CD8-positive, alpha-beta memory T cell (primary cell): ENCODE measurements around the gene KXD1. TPM values are rescaled to one million over a fixed set of nuclear protein-coding genes. Genes with fewer than 3 reads are reported as not detected.

Experiments used
- CTCF ChIA-PET: fragments of 350-600 bp; sonication (Branson Sonifier 250); formaldehyde crosslinking; loops from one replicate; lab custom pipeline; 2021; ENCODE audit warnings: antibody characterized with exemption; lab: Charles Lee
- POLR2A ChIA-PET: fragments of 350-600 bp; sonication (Branson Sonifier 250); formaldehyde crosslinking; loops from one replicate; lab custom pipeline; 2021; ENCODE audit warnings: antibody characterized with exemption; lab: Charles Lee
- DNase-seq, 5 donors: peaks; one replicate each; pipeline versions ENCODE4 v3.0.0 to v3.0.0-alpha.2; 2020 to 2022; ENCODE audit warnings: mixed read lengths in 1 of 5
- H3K27ac ChIP-seq: one replicate; pipeline ENCODE4 v1.7.0; 2013; ENCODE audit warnings: low read depth, mild to moderate bottlenecking, low read length, moderate library complexity
- H3K27me3 ChIP-seq: 2 replicates; pipeline ENCODE4 v1.7.0; 2013; ENCODE audit warnings: low read length, mild to moderate bottlenecking; ENCODE audit not compliant: insufficient read depth, poor library complexity, severe bottlenecking
- H3K36me3 ChIP-seq: 2 replicates; pipeline ENCODE4 v1.7.0; 2013; ENCODE audit warnings: mild to moderate bottlenecking, low read length, moderate library complexity; ENCODE audit not compliant: insufficient read depth
- H3K4me1 ChIP-seq: 2 replicates; pipeline ENCODE4 v1.7.0; 2013; ENCODE audit warnings: mild to moderate bottlenecking, low read length, moderate library complexity; ENCODE audit not compliant: insufficient read depth
- H3K4me3 ChIP-seq: 2 replicates; pipeline ENCODE4 v1.7.0; 2013; ENCODE audit warnings: mild to moderate bottlenecking, low read length
- H3K9me3 ChIP-seq: 2 replicates; pipeline ENCODE4 v1.7.0; 2013; ENCODE audit warnings: mild to moderate bottlenecking, low read length
- H3K27ac Mint-ChIP-seq, 8 donors: one replicate each; pipeline ENCODE4 v1.8.0; 2020 to 2021; ENCODE audit warnings: mixed read lengths in 8 of 8, mild to moderate bottlenecking in 6 of 8, inconsistent platforms in 3 of 8, moderate library complexity in 3 of 8
- H3K27me3 Mint-ChIP-seq, 2 donors: one replicate each; pipeline ENCODE4 v1.8.0; 2020 to 2021; ENCODE audit warnings: mixed read lengths in 2 of 2, mild to moderate bottlenecking in 1 of 2, moderate library complexity in 1 of 2
- H3K36me3 Mint-ChIP-seq, 3 donors: one replicate each; pipeline ENCODE4 v1.8.0; 2020 to 2021; ENCODE audit warnings: mixed read lengths in 3 of 3, inconsistent platforms in 1 of 3, mild to moderate bottlenecking in 1 of 3
- H3K4me1 Mint-ChIP-seq, 3 donors: one replicate each; pipeline ENCODE4 v1.8.0; 2020 to 2021; ENCODE audit warnings: mixed read lengths in 3 of 3, inconsistent platforms in 1 of 3, mild to moderate bottlenecking in 1 of 3
- H3K4me3 Mint-ChIP-seq, 7 donors: one replicate each; pipeline ENCODE4 v1.8.0; 2020 to 2021; ENCODE audit warnings: mixed read lengths in 7 of 7, mild to moderate bottlenecking in 6 of 7, moderate library complexity in 4 of 7, inconsistent platforms in 2 of 7
- H3K9me3 Mint-ChIP-seq, 5 donors: one replicate each; pipeline ENCODE4 v1.8.0; 2020 to 2022; ENCODE audit warnings: mixed read lengths in 5 of 5, mild to moderate bottlenecking in 3 of 5, moderate library complexity in 2 of 5, inconsistent platforms in 1 of 5
- polyA plus RNA-seq: library from polyadenylated mRNA; unstranded; fragments of 300-500 nt; fragmentation: Illumina TruSeq; gene quantifications from one replicate; pipeline ENCODE4 v1.2.3, GENCODE V29; 2021
- total RNA-seq, 2 experiments: library from RNA; stranded (reverse); gene quantifications; one replicate each; pipeline ENCODE4 v1.2.3, GENCODE V29; 2021

KXD1 gene
- total and polyA plus RNA-seq, 3 experiments from 2014 or later = 84.4 to 128 (median 127) TPM

DNA sequence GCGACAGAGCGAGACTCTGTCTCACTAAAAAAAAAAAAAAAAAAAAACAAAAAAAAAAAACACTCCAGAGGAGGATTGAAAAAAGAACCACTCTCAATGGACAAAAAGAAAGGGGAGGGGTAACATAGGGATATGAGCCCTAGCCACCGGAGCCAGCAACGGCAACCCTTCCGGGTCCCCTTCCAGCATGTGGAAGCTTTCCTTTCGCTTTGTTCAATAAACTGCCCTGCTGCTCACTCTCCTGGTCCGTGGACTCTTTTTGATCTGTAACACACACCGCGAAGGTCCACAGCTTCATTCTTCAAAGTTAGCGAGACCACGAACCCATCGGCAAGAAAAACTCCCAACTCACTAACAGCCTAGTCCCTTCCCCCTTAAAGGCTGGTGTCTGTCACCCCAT is 29.9 kb downstream of the KXD1 start:
- POLR2A ChIA-PET = interaction anchor here (2.9 kb wide), 1 partner anchor 16 kb away, joined by 39 read pairs; the partner anchor contains the start of gene UBA52
- CTCF ChIA-PET = interaction anchor here (0.9 to 3.7 kb wide), 17 partner anchors 9 to 260 kb away, joined by 3 to 41 read pairs (median 7); partner anchors contain the start of genes ELL, KXD1 and UBA52
- no peaks in the 10 kb centered on the region for H3K9me3 ChIP-seq
- Mint-ChIP-seq H3K36me3 (peaks cover 0 to 20% (median 0%) of the 10 kb centered on the region in 3 donors), H3K4me3 (peak overlapping the region in 5 of 7 donors; percentile 35 to 97 (median 88)), H3K27ac (peak overlapping the region in 7 of 8 donors; percentile 29 to 96 (median 91)), H3K4me1 (peaks cover 26 to 41% (median 33%) of the 10 kb centered on the region in 3 donors), H3K9me3 (no peaks in the 10 kb centered on the region), H3K27me3 (peaks cover 0 to 3% of the 10 kb centered on the region in 2 donors)
- peaks cover 6% of the 10 kb centered on the region for H3K36me3 ChIP-seq
- DNase-seq = no peak
- H3K27ac ChIP-seq = peak overlapping the region; percentile 87
- peak overlapping the region; percentile 83 for H3K4me3 ChIP-seq
- peaks cover 30% of the 10 kb centered on the region for H3K4me1 ChIP-seq
- no peaks in the 10 kb centered on the region for H3K27me3 ChIP-seq

DNA sequence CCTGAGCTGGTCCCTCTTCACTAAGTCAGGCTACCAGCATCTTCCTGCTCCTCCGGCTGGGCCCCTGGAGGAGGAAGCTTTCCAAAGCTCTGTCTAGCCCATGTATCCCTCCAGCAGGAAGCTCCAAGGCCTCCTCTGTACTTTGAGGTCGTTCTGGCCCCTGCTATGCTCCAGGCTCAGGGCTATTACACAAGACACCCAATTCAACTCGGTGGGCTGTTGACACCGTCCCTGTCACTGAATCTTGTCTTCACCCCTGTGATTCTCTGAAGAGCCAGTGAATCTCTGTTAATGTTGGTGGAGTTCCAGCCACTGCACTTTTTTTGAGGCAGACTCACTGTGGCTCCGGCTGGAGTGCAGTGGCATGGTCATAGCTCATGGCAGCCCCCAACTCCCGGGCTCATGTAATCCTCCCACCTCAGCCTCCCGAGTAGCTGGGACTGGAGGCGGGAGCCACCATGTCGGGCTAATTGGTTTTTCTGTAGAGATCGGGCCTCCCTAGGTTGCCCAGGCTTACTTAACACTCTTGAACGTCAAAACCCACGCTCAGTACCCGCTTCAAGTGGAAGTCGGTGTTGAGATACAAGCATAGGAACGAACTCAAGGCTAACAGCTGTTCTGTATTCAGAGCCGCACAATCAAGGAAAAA is 30.4 kb downstream of the KXD1 start:
- ChIA-PET CTCF (interaction anchor here (0.6 to 3.7 kb wide), 28 partner anchors 10 to 309 kb away, joined by 3 to 41 read pairs (median 5); partner anchors contain the start of genes ELL, FKBP8, KXD1 and UBA52), POLR2A (interaction anchor here (1.6 to 2.9 kb wide), 8 partner anchors 16 to 331 kb away, joined by 5 to 39 read pairs (median 10); partner anchors contain the start of genes COPE, DDX49, ELL and FKBP8)
- H3K27ac Mint-ChIP-seq = peak overlapping the region; percentile 87 to 96 (median 92)
- H3K4me1 Mint-ChIP-seq = peaks cover 26 to 41% (median 33%) of the 10 kb centered on the region in 3 donors
- no peak for DNase-seq
- Histone ChIP-seq H3K27me3 (no peaks in the 10 kb centered on the region), H3K4me3 (peak overlapping the region; percentile 83), H3K36me3 (peaks cover 6% of the 10 kb centered on the region), H3K4me1 (peaks cover 30% of the 10 kb centered on the region), H3K27ac (peak overlapping the region; percentile 87), H3K9me3 (no peaks in the 10 kb centered on the region)
- H3K4me3 Mint-ChIP-seq = peak overlapping the region; percentile 88 to 97 (median 91)
- no peaks in the 10 kb centered on the region for H3K9me3 Mint-ChIP-seq
- peaks cover 0 to 3% of the 10 kb centered on the region in 2 donors for H3K27me3 Mint-ChIP-seq
- peaks cover 0 to 21% (median 0%) of the 10 kb centered on the region in 3 donors for H3K36me3 Mint-ChIP-seq

GRCh38 chr19:18588611-18589379 is 31.1 kb downstream of the KXD1 start, which contains the start of gene REX1BD:
Gene REX1BD, plus strand, starts transcription at chr19:18588798. Its CDS starts 4 bp downstream, at chr19:18588802.
- H3K4me3 Mint-ChIP-seq = peak within 1 kb of the TSS; percentile 88 to 97 (median 91)
- H3K27ac ChIP-seq = peak within 1 kb of the TSS; percentile 87
- peaks cover 29 to 45% (median 37%) of the 10 kb centered on the region in 3 donors for H3K4me1 Mint-ChIP-seq
- ChIA-PET POLR2A (interaction anchor here (0.5 to 2.9 kb wide), 15 partner anchors 16 to 331 kb away, joined by 3 to 39 read pairs (median 6); partner anchors contain the start of genes COPE, DDX49, ELL and FKBP8), CTCF (interaction anchor here (0.6 to 3.7 kb wide), 40 partner anchors 8 to 310 kb away, joined by 3 to 41 read pairs (median 4); partner anchors contain the start of genes ELL, FKBP8, KXD1 and UBA52)
- peak within 1 kb of the TSS; percentile 83 for H3K4me3 ChIP-seq
- H3K9me3 Mint-ChIP-seq = no peaks in the 10 kb centered on the region
- H3K4me1 ChIP-seq = peaks cover 30% of the 10 kb centered on the region
- peak within 1 kb of the TSS; percentile 90 to 96 (median 93) for H3K27ac Mint-ChIP-seq
- H3K27me3 Mint-ChIP-seq = peaks cover 0 to 3% of the 10 kb centered on the region in 2 donors
- peaks cover 6% of the 10 kb centered on the region for H3K36me3 ChIP-seq
- H3K36me3 Mint-ChIP-seq = peaks cover 0 to 21% (median 0%) of the 10 kb centered on the region in 3 donors
- peak; percentile 80 to 93 (median 84) for DNase-seq
- H3K9me3 ChIP-seq = no peaks in the 10 kb centered on the region
- no peaks in the 10 kb centered on the region for H3K27me3 ChIP-seq

- peak overlapping the region; percentile 84 to 97 (median 89) for H3K4me3 Mint-ChIP-seq
- no peaks in the 10 kb centered on the region for H3K9me3 Mint-ChIP-seq
- Histone ChIP-seq H3K4me1 (peaks cover 32% of the 10 kb centered on the region), H3K4me3 (peak overlapping the region; percentile 83), H3K36me3 (peaks cover 6% of the 10 kb centered on the region), H3K9me3 (no peaks in the 10 kb centered on the region), H3K27ac (peak overlapping the region; percentile 87), H3K27me3 (no peaks in the 10 kb centered on the region)
- peaks cover 0 to 3% of the 10 kb centered on the region in 2 donors for H3K27me3 Mint-ChIP-seq
- peak overlapping the region; percentile 89 to 96 (median 92) for H3K27ac Mint-ChIP-seq
- POLR2A ChIA-PET = interaction anchor here (0.5 to 2.9 kb wide), 17 partner anchors 15 to 330 kb away, joined by 3 to 39 read pairs (median 5); partner anchors contain the start of genes COPE, DDX49, ELL and FKBP8
- peak in 2 of 5 donors; percentile 49 to 65 for DNase-seq
- peaks cover 30 to 48% (median 39%) of the 10 kb centered on the region in 3 donors for H3K4me1 Mint-ChIP-seq
- CTCF ChIA-PET = interaction anchor here (0.7 to 3.7 kb wide), 35 partner anchors 8 to 310 kb away, joined by 3 to 41 read pairs (median 5); partner anchors contain the start of genes ELL, FKBP8, KXD1 and UBA52
- H3K36me3 Mint-ChIP-seq = peaks cover 0 to 21% (median 0%) of the 10 kb centered on the region in 3 donors
Measured at GRCh38 chr19:18589380-18590272, 32.0 kb downstream of the KXD1 start.

GRCh38 chr19:18590273-18591272 is 32.9 kb downstream of the KXD1 start:
- CTCF ChIA-PET = interaction anchor here (0.8 to 3.7 kb wide), 3 partner anchors 18 to 256 kb away, joined by 3 to 41 read pairs (median 41); partner anchors contain the start of genes ELL and UBA52
- POLR2A ChIA-PET = interaction anchor here (0.7 to 2.9 kb wide), 4 partner anchors 19 to 74 kb away, joined by 3 to 39 read pairs (median 10); partner anchors contain the start of genes KXD1 and UBA52
- H3K4me1 ChIP-seq = peaks cover 36% of the 10 kb centered on the region
- Mint-ChIP-seq H3K9me3 (no peaks in the 10 kb centered on the region), H3K4me1 (peaks cover 32 to 52% (median 42%) of the 10 kb centered on the region in 3 donors), H3K36me3 (peaks cover 0 to 21% (median 0%) of the 10 kb centered on the region in 3 donors), H3K27ac (peak overlapping the region in 7 of 8 donors; percentile 9 to 93 (median 91)), H3K27me3 (peaks cover 0 to 3% of the 10 kb centered on the region in 2 donors), H3K4me3 (peak overlapping the region; percentile 27 to 97 (median 88))
- H3K4me3 ChIP-seq = peak overlapping the region; percentile 83
- peak overlapping the region; percentile 87 for H3K27ac ChIP-seq
- H3K9me3 ChIP-seq = no peaks in the 10 kb centered on the region
- H3K36me3 ChIP-seq = peaks cover 6% of the 10 kb centered on the region
- H3K27me3 ChIP-seq = no peaks in the 10 kb centered on the region
- peak in 1 of 5 donors; percentile 47 for DNase-seq
